Stimulated activated CD4-positive, alpha-beta T cell treated with anti-CD3 and anti-CD28 coated beads, Interleukin-4, amount 100 ng/mL, for 24 hours (primary cell): ENCODE results near the gene STAT6.
A peak's percentile ranks its signal among the peaks of the same experiment; 100 is the strongest.
"Not testable (repeated sequence)": the region's sequence is repeated elsewhere in the genome, so short reads cannot be mapped to it uniquely, and the experiment has no call there.

ENCODE experiments used
- DNase-seq: peaks from one replicate; pipeline ENCODE4 v3.0.0-alpha.2; 2020

The STAT6 gene

DNA sequence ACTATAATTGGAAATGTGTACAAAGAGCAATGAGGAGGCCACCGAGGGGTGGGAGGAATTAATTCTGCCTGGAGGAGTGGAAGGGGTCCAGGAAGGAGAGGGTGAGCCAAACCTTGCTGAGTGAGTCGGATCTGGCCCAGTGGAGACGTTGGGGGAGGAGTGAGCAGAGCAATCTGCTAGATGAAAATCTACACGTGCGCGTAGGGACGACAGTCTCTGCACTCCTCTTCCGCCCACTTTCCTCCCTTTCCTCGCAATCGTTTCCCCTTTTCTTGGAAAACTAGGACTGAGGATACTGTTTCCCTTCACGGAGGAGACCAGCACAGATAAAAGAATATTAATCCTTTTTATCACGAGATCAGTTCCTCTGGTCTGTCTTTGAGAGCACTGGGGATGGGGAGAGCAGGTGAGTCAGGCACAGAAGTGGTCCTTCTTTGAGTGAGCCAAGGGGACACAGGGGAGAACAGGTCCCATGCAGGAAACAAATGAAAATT, 25.1 kb downstream of the STAT6 start:
- peak; percentile 50 for DNase-seq

DNA sequence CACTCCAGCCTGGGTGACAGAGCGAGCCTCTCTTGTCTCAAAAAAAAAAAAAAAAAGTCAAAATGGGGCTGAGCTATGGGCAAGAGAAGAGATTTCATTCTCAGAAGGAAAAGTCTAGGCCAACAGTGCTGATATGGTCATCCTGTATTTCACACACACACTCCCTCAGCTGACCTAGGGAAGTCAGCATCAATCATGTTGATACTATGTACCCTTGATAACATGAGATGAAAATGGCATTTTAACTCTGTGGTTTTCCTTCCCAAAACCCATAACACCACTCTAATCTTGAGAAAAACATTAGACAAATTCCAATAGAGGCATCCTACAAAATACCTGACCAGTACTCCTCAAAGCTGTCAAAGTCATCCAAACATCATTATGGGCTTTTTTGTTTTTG, 30.3 kb downstream of the STAT6 start:
- no peak for DNase-seq

DNA sequence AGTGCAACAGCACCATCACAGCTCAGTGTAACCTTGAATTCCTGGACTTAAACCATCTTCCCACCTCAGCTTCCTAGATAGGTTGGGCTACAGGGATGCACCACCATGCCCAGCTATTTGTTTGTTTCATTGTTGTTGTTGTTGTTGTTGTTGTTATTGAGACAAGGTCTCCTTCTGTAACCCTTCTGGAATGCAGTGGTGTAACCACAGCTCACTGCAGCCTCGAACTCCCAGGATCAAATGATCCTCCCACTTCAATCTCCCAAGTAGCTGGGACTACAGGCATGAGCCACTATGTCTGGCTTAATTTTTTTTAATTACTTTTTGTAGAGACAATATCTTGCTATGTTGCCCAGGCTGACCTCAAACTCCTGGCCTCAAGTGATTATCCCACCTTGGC, 31.3 kb downstream of the STAT6 start:
- DNase-seq: no peak

DNA sequence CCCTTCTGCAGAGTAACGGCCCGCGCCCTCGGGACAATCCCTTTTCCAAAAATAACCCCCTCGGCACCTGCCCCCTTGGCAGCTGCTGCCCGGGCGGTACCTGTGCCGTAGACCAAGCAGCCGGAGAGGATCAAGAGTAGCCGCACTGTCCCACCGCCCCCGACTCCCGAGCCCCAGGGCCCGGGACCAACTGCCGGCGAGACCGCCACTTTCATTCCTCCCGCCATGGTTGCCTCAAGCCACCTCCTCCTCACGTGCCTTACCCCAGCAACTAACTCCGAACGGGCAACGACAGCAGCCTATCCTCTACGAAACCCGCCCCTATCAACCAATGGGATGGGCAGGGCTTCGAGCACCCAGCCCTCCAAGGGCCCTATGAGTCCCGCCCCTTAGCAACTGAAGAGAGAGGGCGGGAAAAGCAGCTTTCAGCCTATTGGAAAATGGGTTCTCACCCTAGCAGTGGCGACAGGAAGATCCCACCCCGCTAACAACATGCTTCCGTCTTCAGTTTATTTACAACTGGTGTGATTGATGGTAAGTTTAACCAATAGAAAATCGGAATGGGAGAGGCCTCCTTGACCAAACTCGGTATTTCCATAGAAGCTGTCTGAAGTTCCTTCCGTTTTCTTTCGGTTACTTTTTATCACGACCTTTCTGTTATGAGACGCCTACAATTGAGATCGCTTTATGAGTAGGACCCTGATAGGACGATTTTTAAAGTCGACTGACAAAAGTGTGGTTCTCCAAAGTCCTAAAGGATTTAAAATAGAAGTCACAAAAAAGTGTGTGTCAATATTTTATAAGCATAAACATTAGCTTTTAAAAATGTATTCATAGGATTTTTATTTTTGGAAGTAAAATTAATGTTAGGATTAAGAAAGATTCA, 32.4 kb downstream of the STAT6 start, which contains the start of gene NEMP1:
NEMP1 (minus strand) TSS at position 273 of the 886 bp plus-strand sequence; CDS start at position 227, 46 bp downstream.
- peak; percentile 97 for DNase-seq

DNA sequence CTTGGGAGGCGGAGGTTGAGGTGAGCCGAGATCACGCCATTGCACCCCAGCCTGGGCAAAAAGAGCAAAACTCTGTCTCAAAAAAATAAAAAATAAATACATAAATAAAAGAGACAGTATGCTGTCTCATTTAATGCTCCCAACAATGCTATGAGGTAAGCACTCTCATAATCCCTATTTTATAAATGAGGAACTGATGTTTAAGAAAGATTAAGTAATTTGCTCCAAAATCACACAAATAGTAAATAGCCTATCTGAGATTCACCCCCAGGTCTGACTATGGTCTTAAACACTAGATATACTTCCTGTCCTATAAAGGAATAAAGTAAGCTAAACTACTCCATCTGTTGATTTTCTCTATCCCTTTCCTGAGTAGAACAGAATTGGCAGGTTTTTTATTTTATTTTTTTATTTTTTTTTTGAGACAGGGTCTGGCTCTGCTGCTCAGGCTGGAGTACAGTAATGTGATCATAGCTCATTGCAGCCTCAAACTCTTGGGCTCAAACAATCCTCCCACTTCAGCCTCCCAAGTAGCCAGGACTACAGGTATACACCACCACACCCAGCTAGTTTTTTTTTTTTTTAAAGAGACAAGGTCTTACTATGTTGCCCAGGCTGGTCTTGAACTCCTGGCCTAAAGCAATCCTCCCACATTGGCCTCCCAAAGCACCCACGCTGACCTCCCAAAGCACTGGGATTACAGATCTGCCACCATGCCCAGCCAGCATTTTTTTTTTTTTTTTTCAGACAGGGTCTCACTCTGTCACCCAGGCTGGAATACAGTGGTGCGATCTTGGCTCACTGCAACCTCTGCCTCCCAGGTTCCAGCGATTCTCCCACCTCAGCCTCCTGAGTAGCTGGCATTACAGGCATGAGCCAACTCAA, 37.4 kb downstream of the STAT6 start:
- DNase-seq: not testable (repeated sequence)

DNA sequence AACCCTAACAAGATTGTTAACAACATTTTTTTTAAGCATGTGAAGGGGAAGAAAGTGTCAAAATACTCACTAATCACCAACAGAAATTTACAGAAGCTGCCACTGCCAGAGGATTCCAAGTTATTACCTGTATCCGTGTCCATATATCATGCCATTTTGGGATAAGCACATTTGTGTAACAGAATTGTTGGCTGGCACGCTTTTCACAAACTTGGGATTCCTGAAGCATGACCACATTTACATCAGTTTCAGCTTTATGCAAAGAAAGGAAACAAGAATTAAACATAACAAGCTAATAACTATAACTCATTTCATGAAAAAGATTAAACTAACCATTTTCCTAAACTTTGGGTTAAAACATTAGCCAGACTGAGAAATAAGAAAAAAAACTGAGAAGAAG, 38.5 kb downstream of the STAT6 start:
- no peak for DNase-seq

DNA sequence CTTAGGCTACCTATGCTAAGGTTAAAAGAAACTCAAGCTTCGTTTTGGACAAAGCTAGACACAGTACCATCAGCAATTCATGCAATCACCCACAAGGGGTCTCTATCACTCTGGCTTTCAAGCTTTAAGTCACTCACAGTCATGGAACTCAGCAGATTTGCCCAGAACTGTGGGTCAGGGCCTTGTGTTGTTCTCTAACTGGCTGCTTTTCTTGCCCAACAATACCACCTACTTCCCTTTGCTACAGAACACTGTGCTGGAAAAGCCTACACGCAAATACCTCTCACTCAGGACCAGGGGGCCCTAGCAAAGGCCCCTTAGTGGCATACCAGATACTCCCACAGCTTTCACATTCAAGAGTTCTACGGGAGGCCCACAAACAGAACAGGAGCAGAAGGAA, 41.6 kb downstream of the STAT6 start:
- peak; percentile 70 for DNase-seq

DNA sequence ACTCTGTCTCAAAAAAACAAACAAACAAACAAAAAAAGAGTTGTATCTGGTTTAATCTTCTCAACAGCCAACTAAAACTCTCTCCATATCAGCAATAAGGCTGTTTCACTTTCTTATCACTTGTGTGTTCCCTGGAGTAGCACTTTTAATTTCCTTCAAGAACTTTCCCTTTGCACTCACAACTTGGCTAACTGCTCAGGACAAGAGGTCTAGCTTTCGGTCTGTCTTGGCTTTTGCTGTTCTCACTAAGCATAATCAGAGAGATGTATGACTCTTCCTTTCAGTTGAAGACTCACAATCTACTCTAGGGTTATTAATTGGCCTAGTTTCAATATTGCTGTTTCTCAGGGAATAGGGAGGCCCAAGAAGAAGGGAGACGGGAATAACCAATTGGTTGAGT, 44.9 kb downstream of the STAT6 start:
- peak; percentile 18 for DNase-seq

DNA sequence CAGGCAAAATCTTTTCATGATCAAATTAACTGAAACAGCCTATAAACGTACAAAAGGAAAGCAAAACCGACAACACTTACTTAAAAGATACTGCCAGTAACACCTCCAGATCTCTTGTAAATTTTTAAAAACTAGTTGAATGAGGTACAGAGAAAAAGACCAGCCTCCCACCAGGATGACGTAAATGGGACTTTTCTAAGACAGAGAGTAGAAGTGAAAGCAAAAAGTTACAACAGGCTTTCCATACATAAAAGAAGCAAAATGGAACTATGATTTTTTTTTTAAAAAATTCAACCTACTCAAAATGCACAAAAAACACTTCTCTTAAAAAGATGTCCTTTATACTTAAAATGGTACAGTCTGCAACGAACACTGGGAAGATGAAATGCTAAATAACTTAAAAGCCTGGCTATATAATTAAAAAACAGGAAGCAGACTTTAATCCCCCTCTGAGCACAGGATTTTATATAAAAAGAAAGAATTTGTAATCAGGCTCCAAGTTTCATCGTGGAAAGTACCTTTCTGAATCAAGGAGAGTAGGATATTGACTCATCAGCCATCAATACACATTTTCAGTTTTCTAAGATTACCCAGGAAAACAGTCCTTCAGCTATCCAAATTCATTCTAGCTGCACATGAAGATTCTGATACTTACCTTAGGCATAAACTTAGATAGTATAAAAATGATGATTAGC, 47.0 kb downstream of the STAT6 start:
- peak; percentile 69 for DNase-seq

DNA sequence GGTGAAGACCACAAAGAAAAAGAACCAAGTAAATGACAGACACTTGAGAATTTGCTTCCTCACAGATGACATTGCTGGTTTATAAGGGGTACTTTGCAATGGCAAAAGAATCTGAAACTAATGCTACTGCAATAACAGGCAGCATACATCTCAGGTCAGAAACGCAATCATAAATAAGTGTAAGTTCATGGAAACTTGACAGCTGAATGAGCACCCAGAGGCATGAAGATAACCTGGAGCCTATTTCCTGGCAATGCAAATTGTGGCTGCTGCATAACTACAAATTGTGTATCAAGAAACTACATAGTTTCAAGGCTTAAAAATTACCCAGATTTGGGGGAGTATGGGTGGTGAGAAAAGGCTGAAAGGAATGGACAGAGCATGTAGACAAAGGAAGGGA, 52.7 kb downstream of the STAT6 start:
- no peak for DNase-seq

DNA sequence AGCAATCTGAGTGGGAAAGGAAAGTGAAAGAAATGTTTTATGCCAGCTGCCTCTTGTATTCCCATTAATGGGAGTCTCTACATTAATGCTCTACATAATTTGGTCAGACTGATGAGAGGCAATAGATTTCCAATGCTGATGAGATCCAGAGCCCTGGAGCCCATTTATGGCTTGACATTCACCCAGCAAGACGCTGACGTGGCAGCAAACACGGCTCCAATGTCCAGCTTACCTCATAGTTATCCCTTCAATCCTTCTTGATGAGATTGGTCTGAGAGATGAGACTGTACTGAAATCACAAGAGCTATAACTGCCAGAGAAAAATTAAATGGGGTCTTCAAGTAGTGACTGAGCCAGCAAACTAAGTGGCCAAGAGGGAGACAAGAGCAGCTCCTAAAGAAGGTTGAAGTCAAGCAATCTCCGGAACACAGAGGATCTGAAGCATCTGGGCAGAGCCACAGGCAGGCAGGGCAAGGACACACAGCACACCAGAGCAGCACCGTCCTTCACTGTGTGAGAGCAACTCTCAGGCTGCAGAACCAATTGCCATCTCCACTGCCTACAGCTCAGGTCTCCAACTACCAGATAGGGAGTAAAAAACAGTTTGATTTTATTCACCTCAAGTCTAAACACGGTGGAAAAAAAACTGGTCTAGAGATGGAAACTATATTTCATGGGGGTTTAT, 54.0 kb downstream of the STAT6 start:
- no peak for DNase-seq

DNA sequence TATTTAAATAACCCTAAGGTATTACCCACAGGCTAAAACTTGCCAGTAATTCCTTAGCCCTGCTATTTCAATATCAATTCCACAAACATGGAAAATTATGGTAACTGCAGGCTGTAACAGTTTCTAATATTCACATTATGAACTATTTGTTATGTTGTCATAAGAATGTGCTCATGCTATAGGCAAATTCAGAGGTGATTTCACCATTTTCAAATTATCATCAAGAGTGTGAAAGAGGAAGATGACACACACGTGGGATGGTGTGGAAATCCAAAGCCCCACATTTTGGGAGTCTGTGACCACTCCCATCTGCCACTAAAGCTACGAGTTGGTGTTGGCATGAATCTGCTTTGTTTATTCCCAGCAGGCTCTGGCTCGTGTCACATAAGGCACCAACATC, 55.3 kb downstream of the STAT6 start:
- no peak for DNase-seq

DNA sequence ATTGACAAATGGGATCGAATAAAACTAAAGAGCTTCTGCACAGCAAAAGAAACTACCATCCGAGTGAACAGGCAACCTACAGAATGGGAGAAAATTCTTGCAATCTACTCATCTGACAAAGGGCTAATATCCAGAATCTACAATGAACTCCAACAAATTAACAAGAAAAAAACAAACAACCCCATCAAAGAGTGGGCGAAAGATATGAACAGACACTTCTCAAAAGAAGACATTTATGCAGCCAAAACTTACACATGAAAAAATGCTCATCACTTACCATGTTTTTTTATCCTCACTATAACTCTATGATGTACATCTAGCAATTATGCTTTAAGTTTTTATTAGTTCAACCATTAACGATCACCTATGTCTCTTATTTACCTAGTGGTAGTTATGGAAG, 57.3 kb downstream of the STAT6 start:
- DNase-seq: not testable (repeated sequence)

DNA sequence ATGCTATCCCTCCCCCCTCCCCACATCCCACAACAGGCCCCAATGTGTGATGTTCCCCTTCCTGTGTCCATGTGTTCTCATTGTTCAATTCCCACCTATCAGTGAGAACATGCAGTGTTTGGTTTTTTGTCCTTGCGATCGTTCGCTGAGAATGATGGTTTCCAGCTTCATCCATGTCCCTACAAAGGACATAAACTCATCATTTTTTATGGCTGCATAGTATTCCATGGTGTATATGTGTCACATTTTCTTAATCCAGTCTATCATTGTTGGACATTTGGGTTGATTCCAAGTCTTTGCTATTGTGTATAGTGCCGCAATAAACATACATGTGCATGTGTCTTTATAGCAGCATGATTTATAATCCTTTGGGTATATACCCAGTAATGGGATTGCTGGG, 58.0 kb downstream of the STAT6 start:
- not testable (repeated sequence) for DNase-seq

DNA sequence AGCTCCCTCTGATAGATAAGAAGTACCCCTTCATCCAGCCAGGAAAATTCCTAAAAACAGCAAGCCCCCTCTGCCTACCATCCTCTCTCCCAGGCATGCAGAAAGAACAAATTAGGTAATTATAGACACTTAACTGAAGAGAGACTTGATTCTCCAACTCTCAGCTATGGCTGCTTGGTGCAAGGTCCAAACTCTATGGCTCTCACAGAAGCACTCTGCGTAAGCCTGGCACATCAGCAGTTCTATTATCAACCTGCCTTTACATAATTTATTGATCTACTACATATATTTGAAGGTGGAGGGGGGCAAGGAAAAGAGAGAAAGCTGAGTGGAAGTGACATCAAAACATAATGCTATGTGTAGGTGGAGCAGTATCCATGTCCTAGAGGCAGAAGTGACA, 60.2 kb downstream of the STAT6 start:
- no peak for DNase-seq

DNA sequence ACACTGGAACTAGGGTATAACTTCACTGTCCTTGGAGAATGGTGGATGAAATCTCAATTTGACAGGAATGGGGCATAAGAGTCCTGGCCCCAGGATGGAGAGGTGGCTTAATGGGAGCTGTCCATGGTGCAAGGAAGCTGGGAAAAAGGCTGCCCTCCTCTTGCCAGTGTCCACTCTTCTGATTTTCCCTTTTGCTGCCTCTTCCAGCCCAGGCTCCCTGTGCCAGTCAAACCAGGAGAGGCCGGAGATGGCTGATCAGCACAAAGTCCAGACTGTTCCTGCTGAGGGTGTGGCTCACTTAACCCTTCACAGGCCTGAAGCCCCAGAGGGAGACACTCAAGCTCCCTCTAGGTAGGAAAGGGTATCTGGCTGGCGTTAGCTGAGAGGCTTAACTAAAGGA, 61.3 kb downstream of the STAT6 start, which contains the start of gene MYO1A:
MYO1A (minus strand) TSS at position 240 of the 400 bp plus-strand sequence. CDS start 1,806 bp downstream, outside the sequence.
- DNase-seq: no peak

DNA sequence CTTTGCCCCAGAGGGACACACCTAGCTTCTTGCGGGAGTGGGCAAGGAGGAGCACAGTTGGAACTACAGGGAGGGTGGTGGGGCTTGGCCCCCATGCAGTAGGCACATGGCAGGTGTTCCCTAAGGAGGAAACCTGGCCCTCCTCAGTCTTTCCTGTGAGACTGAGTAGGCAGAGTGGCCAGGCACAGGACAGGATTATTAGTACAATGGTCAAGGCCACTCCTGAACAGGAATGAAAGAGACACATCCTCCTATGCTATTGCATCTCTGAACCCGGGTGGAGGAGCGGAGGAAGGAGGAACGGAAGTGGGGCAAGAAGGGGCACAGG, 62.1 kb downstream of the STAT6 start:
- no peak for DNase-seq

DNA sequence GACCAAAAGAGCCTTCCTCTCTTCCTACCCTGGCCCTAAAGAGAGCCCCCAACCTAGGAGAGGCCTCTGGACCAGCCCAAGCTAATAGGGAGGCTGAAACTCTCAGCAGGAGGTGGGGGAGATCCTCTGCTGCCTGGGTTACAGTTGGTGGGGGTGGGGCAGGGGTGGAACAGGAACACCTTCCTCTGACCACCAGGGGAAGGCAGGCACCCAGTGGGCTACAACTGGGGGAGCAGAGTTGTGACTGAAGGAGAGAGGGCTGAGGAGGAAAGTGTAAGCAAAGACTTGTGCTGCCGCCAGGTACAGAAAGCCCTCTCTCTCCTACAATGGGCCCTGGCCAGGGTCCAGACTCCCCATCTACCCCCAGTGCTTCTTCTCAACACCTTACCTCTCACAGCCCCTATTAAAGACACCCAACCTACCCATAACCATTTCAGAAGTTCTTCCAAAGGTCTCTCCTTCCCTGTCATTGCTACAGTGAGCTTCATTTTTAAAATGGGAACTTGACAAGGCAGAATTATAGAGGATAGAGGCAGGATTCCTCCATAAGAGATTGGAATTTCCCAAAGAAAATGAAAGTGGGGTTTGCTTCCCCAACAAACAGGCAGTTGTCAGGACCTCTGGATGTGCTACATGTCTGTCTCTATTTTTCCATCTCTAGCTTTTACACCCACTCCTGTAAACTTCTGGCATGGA, 62.6 kb downstream of the STAT6 start:
- DNase-seq: no peak

DNA sequence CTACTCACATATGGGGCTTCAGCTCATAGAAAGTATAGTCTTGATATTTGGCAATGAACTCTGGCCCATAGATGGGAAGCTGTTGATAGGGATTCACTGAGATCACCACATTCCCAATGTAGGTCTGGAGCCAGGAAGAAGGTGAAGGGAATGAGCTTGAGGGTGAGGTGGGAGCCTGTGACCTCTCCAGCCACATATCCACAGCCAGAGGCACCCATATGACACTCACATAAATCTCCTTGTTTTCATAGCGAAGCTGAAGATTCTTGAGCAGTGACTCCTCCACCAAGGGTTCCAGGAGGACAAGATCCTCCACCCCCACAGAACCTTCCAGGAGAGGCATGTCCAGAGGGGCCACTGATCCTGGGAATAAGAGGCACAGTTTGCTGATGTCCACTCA, 63.2 kb downstream of the STAT6 start:
- no peak for DNase-seq

DNA sequence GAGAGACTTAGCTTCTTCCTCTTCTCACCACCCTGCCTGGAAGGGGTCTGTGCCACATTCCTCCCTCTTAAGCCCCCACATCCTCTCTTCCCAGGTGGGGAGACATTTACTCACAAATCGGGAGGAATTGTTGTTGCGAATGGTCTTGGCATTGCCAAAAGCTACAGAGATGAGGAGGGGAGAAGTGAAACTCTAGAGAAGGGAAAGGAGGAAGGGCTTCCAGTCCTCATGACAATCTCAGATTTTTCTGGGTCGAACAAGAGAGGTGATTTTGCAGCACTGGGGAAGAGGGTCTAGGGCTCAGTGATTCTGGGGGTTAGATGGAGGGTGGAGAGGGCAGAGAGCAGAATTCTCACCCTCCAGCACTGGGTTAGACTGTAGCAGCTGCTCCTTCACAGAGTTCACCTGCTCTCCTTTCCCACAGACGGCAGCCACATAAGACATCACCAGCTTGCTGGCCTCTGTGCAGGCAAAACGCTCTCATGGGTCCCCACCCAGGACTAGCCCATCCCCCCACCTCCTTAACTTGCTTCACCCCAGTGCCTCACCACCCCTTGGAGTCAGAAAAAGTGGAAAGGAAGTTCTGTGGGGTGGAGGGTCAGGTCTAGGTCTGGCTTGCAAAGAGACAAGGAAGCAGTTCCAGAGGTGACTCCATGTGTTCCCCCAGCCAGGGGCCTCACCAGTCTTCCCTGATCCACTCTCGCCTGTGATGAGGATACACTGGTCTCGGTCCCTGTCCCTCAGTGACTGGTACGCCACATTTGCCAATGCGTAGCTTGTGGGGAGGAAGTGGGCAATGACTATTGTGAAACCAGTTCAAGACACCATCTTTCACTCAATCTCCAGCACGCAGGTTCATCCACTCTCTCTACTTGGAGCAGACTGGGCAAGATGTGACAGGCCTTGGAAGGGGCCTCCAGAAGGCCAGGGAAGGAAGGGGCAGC, 63.9 kb downstream of the STAT6 start:
- peak; percentile 48 for DNase-seq
